ENCODE measurements around the gene SOCS6.

The SOCS6 gene

GRCh38 chr18:70310560-70311320, 21.9 kb downstream of the SOCS6 start:
- no peak for TF ChIP-seq CTCF (IDR thresholded peaks at IDR 0.05; ENCODE audit: low read depth, low read length)
- no peak for DNase-seq (ENCODE audit: low read depth in 2 of 2)
- no peak overlapping the region for H3K4me3 ChIP-seq (replicated peaks in 1 of 2; ENCODE audit: low read depth in 2 of 2, low read length in 2 of 2)

- DNase-seq (ENCODE audit: low read depth in 2 of 2): no peak
- no peak for TF ChIP-seq CTCF (IDR thresholded peaks at IDR 0.05; ENCODE audit: low read depth, low read length)
- no peak overlapping the region for H3K4me3 ChIP-seq (replicated peaks in 1 of 2; ENCODE audit: low read depth in 2 of 2, low read length in 2 of 2)
Measured at GRCh38 chr18:70311726-70312125, 22.9 kb downstream of the SOCS6 start.

GRCh38 chr18:70313640-70314039, 24.8 kb downstream of the SOCS6 start:
- H3K4me3 ChIP-seq (replicated peaks in 1 of 2; ENCODE audit: low read depth in 2 of 2, low read length in 2 of 2): no peak overlapping the region
- DNase-seq (ENCODE audit: low read depth in 2 of 2): no peak
- TF ChIP-seq CTCF (IDR thresholded peaks at IDR 0.05; ENCODE audit: low read depth, low read length): no peak

- TF ChIP-seq CTCF (IDR thresholded peaks at IDR 0.05; ENCODE audit: low read depth, low read length): no peak
- H3K4me3 ChIP-seq (replicated peaks in 1 of 2; ENCODE audit: low read depth in 2 of 2, low read length in 2 of 2): no peak overlapping the region
- DNase-seq (ENCODE audit: low read depth in 2 of 2): no peak
Measured at GRCh38 chr18:70314151-70314782, 25.4 kb downstream of the SOCS6 start.

GRCh38 chr18:70319187-70319586, 30.3 kb downstream of the SOCS6 start:
- H3K4me3 ChIP-seq (replicated peaks in 1 of 2; ENCODE audit: low read depth in 2 of 2, low read length in 2 of 2): no peak overlapping the region
- no peak for DNase-seq (ENCODE audit: low read depth in 2 of 2)
- TF ChIP-seq CTCF (IDR thresholded peaks at IDR 0.05; ENCODE audit: low read depth, low read length): no peak

- DNase-seq (ENCODE audit: low read depth in 2 of 2): no peak
- no peak overlapping the region for H3K4me3 ChIP-seq (replicated peaks in 1 of 2; ENCODE audit: low read depth in 2 of 2, low read length in 2 of 2)
- no peak for TF ChIP-seq CTCF (IDR thresholded peaks at IDR 0.05; ENCODE audit: low read depth, low read length)
Measured at GRCh38 chr18:70321616-70322015, 32.8 kb downstream of the SOCS6 start.
